AG20443 (cell line): Measurements from ENCODE around the gene EFCAB8.
"Not testable (repeated sequence)": the region's sequence is repeated elsewhere in the genome, so short reads cannot be mapped to it uniquely, and the experiment has no call there.

Source experiments
- DNase-seq: peaks from one replicate; pipeline ENCODE4 v3.0.0; 2012; ENCODE audit warnings: low spot score, mixed read lengths

The EFCAB8 gene

GRCh38 chr20:32973077-32973717 is 114.5 kb downstream of the EFCAB8 start:
- DNase-seq: no peak

- not testable (repeated sequence) for DNase-seq
Observed at GRCh38 chr20:32974204-32975064, 115.7 kb downstream of the EFCAB8 start.

- not testable (repeated sequence) for DNase-seq
Observed at GRCh38 chr20:32975121-32975520, 116.4 kb downstream of the EFCAB8 start.

- DNase-seq: no peak
Observed at GRCh38 chr20:32975698-32976674, 117.3 kb downstream of the EFCAB8 start.

GRCh38 chr20:32976746-32977145 is 118.0 kb downstream of the EFCAB8 start:
- DNase-seq: no peak

- DNase-seq: no peak
Observed at GRCh38 chr20:32977281-32978008, 118.7 kb downstream of the EFCAB8 start.

GRCh38 chr20:32978009-32978335 is 119.2 kb downstream of the EFCAB8 start:
- no peak for DNase-seq

- DNase-seq: no peak
Observed at GRCh38 chr20:32979201-32979998, 120.7 kb downstream of the EFCAB8 start.

- no peak for DNase-seq
Observed at GRCh38 chr20:32980131-32980941, 121.6 kb downstream of the EFCAB8 start.

GRCh38 chr20:32980990-32981389 is 122.3 kb downstream of the EFCAB8 start:
- DNase-seq: no peak

- DNase-seq: no peak
Observed at GRCh38 chr20:32982617-32983458, 124.1 kb downstream of the EFCAB8 start.

GRCh38 chr20:32983459-32984112 is 124.9 kb downstream of the EFCAB8 start:
- DNase-seq: no peak

- no peak for DNase-seq
Observed at GRCh38 chr20:32984196-32984595, 125.5 kb downstream of the EFCAB8 start.

- no peak for DNase-seq
Observed at GRCh38 chr20:32984631-32985354, 126.1 kb downstream of the EFCAB8 start.

GRCh38 chr20:32985596-32985995 is 126.9 kb downstream of the EFCAB8 start:
- no peak for DNase-seq

GRCh38 chr20:32986331-32986966 is 127.7 kb downstream of the EFCAB8 start:
- no peak for DNase-seq
